Measurements from ENCODE around the gene NCOA5. TPM values are rescaled to one million over a fixed set of nuclear protein-coding genes. Genes with fewer than 3 reads are reported as not detected.

The NCOA5 gene
- total and polyA plus RNA-seq, 2 experiments from 2014 or later: 8.4 to 22.8 TPM

- TF ChIP-seq, protein P1, sequence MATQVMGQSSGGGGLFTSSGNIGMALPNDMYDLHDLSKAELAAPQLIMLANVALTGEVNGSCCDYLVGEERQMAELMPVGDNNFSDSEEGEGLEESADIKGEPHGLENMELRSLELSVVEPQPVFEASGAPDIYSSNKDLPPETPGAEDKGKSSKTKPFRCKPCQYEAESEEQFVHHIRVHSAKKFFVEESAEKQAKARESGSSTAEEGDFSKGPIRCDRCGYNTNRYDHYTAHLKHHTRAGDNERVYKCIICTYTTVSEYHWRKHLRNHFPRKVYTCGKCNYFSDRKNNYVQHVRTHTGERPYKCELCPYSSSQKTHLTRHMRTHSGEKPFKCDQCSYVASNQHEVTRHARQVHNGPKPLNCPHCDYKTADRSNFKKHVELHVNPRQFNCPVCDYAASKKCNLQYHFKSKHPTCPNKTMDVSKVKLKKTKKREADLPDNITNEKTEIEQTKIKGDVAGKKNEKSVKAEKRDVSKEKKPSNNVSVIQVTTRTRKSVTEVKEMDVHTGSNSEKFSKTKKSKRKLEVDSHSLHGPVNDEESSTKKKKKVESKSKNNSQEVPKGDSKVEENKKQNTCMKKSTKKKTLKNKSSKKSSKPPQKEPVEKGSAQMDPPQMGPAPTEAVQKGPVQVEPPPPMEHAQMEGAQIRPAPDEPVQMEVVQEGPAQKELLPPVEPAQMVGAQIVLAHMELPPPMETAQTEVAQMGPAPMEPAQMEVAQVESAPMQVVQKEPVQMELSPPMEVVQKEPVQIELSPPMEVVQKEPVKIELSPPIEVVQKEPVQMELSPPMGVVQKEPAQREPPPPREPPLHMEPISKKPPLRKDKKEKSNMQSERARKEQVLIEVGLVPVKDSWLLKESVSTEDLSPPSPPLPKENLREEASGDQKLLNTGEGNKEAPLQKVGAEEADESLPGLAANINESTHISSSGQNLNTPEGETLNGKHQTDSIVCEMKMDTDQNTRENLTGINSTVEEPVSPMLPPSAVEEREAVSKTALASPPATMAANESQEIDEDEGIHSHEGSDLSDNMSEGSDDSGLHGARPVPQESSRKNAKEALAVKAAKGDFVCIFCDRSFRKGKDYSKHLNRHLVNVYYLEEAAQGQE (IDR thresholded peaks at IDR 0.05; ENCODE audit: unreplicated experiment): no peak
- no peak for TF ChIP-seq ZNF331 (CRISPR knock-in tag; IDR thresholded peaks at IDR 0.05; ENCODE audit: low read depth)
Observed at GRCh38 chr20:46089167-46089416, 670 bp downstream of the NCOA5 start (continued).

DNA sequence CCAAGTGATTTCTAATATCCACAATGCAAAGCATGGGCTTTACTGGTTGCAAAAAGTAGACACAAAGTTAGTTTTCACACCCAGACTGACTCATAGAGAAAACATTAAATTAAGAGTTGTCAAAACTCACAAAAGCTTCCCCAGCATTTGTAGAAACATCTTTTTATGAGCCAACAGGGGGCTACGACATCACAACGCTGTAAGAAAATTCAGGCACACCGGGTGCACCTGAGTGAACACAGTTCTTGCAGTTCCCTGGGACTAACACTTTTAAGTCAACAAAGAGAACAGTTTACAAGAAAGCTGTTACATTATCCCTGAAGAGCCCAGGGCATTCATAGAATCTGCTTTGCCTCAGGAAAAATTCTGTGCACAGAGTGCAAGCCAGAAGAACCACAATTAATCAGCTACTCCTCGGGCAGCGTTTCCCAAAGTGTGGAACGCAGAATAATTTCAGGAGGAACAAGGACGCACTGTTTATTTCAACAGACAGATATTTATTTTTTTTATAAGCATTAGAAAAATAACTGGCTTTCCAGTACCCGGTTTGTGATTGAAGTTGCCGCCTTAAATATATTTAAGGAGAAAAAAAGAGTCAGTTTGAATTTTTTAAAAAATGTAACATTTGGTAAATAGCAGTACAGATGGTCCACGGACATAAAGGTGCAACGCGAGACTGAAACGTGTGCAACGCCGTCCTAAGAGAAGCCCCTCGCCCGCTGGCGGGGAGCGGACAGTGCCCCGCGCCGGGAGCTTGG lies 1.2 kb downstream of the NCOA5 start:
- H3K79me2 ChIP-seq (replicated peaks; ENCODE audit: insufficient read depth): peaks cover 57% of the 10 kb centered on the region
- TF ChIP-seq, protein P2, sequence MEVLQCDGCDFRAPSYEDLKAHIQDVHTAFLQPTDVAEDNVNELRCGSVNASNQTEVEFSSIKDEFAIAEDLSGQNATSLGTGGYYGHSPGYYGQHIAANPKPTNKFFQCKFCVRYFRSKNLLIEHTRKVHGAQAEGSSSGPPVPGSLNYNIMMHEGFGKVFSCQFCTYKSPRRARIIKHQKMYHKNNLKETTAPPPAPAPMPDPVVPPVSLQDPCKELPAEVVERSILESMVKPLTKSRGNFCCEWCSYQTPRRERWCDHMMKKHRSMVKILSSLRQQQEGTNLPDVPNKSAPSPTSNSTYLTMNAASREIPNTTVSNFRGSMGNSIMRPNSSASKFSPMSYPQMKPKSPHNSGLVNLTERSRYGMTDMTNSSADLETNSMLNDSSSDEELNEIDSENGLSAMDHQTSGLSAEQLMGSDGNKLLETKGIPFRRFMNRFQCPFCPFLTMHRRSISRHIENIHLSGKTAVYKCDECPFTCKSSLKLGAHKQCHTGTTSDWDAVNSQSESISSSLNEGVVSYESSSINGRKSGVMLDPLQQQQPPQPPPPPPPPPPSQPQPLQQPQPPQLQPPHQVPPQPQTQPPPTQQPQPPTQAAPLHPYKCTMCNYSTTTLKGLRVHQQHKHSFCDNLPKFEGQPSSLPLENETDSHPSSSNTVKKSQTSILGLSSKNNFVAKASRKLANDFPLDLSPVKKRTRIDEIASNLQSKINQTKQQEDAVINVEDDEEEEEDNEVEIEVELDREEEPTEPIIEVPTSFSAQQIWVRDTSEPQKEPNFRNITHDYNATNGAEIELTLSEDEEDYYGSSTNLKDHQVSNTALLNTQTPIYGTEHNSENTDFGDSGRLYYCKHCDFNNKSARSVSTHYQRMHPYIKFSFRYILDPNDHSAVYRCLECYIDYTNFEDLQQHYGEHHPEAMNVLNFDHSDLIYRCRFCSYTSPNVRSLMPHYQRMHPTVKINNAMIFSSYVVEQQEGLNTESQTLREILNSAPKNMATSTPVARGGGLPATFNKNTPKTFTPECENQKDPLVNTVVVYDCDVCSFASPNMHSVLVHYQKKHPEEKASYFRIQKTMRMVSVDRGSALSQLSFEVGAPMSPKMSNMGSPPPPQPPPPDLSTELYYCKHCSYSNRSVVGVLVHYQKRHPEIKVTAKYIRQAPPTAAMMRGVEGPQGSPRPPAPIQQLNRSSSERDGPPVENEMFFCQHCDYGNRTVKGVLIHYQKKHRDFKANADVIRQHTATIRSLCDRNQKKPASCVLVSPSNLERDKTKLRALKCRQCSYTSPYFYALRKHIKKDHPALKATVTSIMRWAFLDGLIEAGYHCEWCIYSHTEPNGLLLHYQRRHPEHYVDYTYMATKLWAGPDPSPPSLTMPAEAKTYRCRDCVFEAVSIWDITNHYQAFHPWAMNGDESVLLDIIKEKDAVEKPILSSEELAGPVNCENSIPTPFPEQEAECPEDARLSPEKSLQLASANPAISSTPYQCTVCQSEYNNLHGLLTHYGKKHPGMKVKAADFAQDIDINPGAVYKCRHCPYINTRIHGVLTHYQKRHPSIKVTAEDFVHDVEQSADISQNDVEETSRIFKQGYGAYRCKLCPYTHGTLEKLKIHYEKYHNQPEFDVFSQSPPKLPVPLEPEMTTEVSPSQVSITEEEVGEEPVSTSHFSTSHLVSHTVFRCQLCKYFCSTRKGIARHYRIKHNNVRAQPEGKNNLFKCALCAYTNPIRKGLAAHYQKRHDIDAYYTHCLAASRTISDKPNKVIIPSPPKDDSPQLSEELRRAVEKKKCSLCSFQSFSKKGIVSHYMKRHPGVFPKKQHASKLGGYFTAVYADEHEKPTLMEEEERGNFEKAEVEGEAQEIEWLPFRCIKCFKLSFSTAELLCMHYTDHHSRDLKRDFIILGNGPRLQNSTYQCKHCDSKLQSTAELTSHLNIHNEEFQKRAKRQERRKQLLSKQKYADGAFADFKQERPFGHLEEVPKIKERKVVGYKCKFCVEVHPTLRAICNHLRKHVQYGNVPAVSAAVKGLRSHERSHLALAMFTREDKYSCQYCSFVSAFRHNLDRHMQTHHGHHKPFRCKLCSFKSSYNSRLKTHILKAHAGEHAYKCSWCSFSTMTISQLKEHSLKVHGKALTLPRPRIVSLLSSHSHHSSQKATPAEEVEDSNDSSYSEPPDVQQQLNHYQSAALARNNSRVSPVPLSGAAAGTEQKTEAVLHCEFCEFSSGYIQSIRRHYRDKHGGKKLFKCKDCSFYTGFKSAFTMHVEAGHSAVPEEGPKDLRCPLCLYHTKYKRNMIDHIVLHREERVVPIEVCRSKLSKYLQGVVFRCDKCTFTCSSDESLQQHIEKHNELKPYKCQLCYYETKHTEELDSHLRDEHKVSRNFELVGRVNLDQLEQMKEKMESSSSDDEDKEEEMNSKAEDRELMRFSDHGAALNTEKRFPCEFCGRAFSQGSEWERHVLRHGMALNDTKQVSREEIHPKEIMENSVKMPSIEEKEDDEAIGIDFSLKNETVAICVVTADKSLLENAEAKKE (CRISPR knock-in tag; IDR thresholded peaks at IDR 0.05): no peak
- TF ChIP-seq EZH2phosphoT487 (IDR thresholded peaks at IDR 0.05; ENCODE audit: unreplicated experiment) (no peak), STAT1 (IDR thresholded peaks at IDR 0.05; ENCODE audit: unreplicated experiment) (no peak), NANOG (IDR thresholded peaks at IDR 0.05; ENCODE audit: borderline replicate concordance) (no peak), EZH2 (IDR thresholded peaks at IDR 0.05; ENCODE audit: low read depth, unreplicated experiment) (no peak), ZNF114 (CRISPR knock-in tag; IDR thresholded peaks at IDR 0.05) (no peak), POLR2AphosphoS5 (IDR thresholded peaks at IDR 0.05; ENCODE audit: low read depth) (no peak)
- TF ChIP-seq, protein P1 (IDR thresholded peaks at IDR 0.05; ENCODE audit: unreplicated experiment): no peak
- peaks cover 40% of the 10 kb centered on the region for H4K20me1 ChIP-seq (replicated peaks; ENCODE audit: insufficient read depth)
- H3K4me2 ChIP-seq: peak overlapping the region; percentile 99
- H3K27ac ChIP-seq (ENCODE audit: low read depth): no peak overlapping the region
- H3K4me3 Mint-ChIP-seq: peak overlapping the region; percentile 93
- no peak overlapping the region for H3K27ac Mint-ChIP-seq
- ATAC-seq (no peak), DNase-seq (ENCODE audit: low spot score) (peak; percentile 8)
- 0 out of 2 replicates have a peak, but pooled peaks cover 3% of the 10 kb centered on the region for H3F3A ChIP-seq (replicated peaks; ENCODE audit: low read depth)
- peaks cover 8% of the 10 kb centered on the region; the same call in 2 of the 3 replicates for H3K9me3 Mint-ChIP-seq
- no peaks in the 10 kb centered on the region for H3K27me3 Mint-ChIP-seq (ENCODE audit: insufficient read depth, low read depth, poor library complexity)
- peaks cover 15% of the 10 kb centered on the region for H3K4me1 ChIP-seq (ENCODE audit: insufficient read depth)
- peaks cover 28% of the 10 kb centered on the region for H3K4me1 Mint-ChIP-seq
- no peaks in the 10 kb centered on the region for H3K36me3 ChIP-seq (ENCODE audit: insufficient read depth)
- H2AFZ ChIP-seq: no peak overlapping the region
- H3K4me3 ChIP-seq: peak overlapping the region; percentile 91
- H3K27me3 ChIP-seq (ENCODE audit: insufficient read depth): peaks cover 12% of the 10 kb centered on the region
- peaks cover 4% of the 10 kb centered on the region; the same call in 1 of the 2 replicates for H3K9me2 ChIP-seq (ENCODE audit: insufficient read depth)
- H3K36me3 Mint-ChIP-seq (ENCODE audit: low read depth): peaks cover 2% of the 10 kb centered on the region; the same call in 1 of the 3 replicates
